K562 (cell line): ENCODE results near the gene CD19. TPM values are rescaled to one million over a fixed set of nuclear protein-coding genes. Genes with fewer than 3 reads are reported as not detected.

Experiments used
- C11orf30 ChIP-seq: fragments of 450-650 bp; IDR thresholded peaks from 2 replicates; pipeline ENCODE4 v1.6.1; 2016; ENCODE audit warnings: low read depth, mild to moderate bottlenecking
- EWSR1 ChIP-seq: fragments of 450-650 bp; IDR thresholded peaks from 2 replicates; pipeline ENCODE4 v1.6.1; 2018; ENCODE audit warnings: borderline replicate concordance, mild to moderate bottlenecking, low read depth, moderate library complexity; ENCODE audit not compliant: partially characterized antibody
- GABPB2 ChIP-seq: fragments of 250-450 bp; sonication (Bioruptor Pico); conservative IDR thresholded peaks from 2 replicates; pipeline ENCODE4 v1.5.1; 2021; ENCODE audit warnings: mild to moderate bottlenecking
- HMGXB4 ChIP-seq: sonication (generic); formaldehyde crosslinking; IDR thresholded peaks from 2 replicates; pipeline ENCODE4 v1.8.1; 2023; ENCODE audit warnings: mild to moderate bottlenecking, missing genetic modification reagents
- KLF1 ChIP-seq: fragments of 450-650 bp; IDR thresholded peaks from 2 replicates; pipeline ENCODE4 v1.6.1; 2016; ENCODE audit warnings: missing genetic modification characterization, missing compliant biosample characterization
- MAFG ChIP-seq: fragments of 450-650 bp; conservative IDR thresholded peaks from 2 replicates; pipeline ENCODE4 v1.6.1; 2016; ENCODE audit warnings: missing genetic modification characterization, missing compliant biosample characterization
- MXI1 ChIP-seq: IDR thresholded peaks from 2 replicates; pipeline ENCODE4 v1.6.1; 2011; ENCODE audit warnings: low read depth, mild to moderate bottlenecking, improper control_type of control experiment, low read length
- NFRKB ChIP-seq: fragments of 450-650 bp; IDR thresholded peaks from 2 replicates; pipeline ENCODE4 v1.6.1; 2016; ENCODE audit warnings: low read depth
- NKRF ChIP-seq: fragments of 450-650 bp; IDR thresholded peaks from 2 replicates; pipeline ENCODE4 v1.6.1; 2016; ENCODE audit warnings: borderline replicate concordance
- NRF1 ChIP-seq, 2 experiments: fragments of 450-650 bp; IDR thresholded peaks in 1 of 2; conservative IDR thresholded peaks in 1 of 2; 2 replicates each; pipeline ENCODE4 v1.6.1; 2014; ENCODE audit warnings: mild to moderate bottlenecking in 2 of 2
- POLR3A ChIP-seq: IDR thresholded peaks from 2 replicates; pipeline ENCODE4 v1.6.1; 2011; ENCODE audit warnings: borderline replicate concordance, mild to moderate bottlenecking, moderate library complexity; ENCODE audit not compliant: insufficient read length, insufficient read depth; ENCODE audit errors: extremely low read depth
- PRMT5 ChIP-seq: sonication (generic); formaldehyde crosslinking; IDR thresholded peaks from 2 replicates; pipeline ENCODE4 v1.5.0; 2020; ENCODE audit warnings: missing genetic modification reagents
- PTRF ChIP-seq: fragments of 450-650 bp; IDR thresholded peaks from 2 replicates; pipeline ENCODE4 v1.6.1; 2016; ENCODE audit warnings: mild to moderate bottlenecking, missing genetic modification characterization, missing compliant biosample characterization
- PYGO2 ChIP-seq: fragments of 450-650 bp; IDR thresholded peaks from 2 replicates; pipeline ENCODE4 v1.6.1; 2016; ENCODE audit warnings: mild to moderate bottlenecking, missing genetic modification characterization, moderate library complexity, missing compliant biosample characterization
- TRIM25 ChIP-seq: fragments of 450-650 bp; IDR thresholded peaks from 2 replicates; pipeline ENCODE4 v1.7.0; 2016; ENCODE audit warnings: borderline replicate concordance
- ZBTB9 ChIP-seq: fragments of 450-650 bp; formaldehyde crosslinking; IDR thresholded peaks from 2 replicates; pipeline ENCODE4 v1.4.0; 2020; ENCODE audit warnings: mild to moderate bottlenecking, moderate library complexity
- ZNF133 ChIP-seq: fragments of 250-450 bp; sonication (Bioruptor Pico); IDR thresholded peaks from 2 replicates; pipeline ENCODE4 v1.4.0; 2020; ENCODE audit warnings: mild to moderate bottlenecking
- ZNF274 ChIP-seq: IDR thresholded peaks from 2 replicates; pipeline ENCODE4 v1.6.1; 2011; ENCODE audit warnings: low read depth, mild to moderate bottlenecking, low read length, moderate library complexity, borderline replicate concordance
- ZNF324 ChIP-seq: fragments of 250-450 bp; sonication (Bioruptor Pico); IDR thresholded peaks from 2 replicates; pipeline ENCODE4 v1.4.0; 2020; ENCODE audit warnings: mild to moderate bottlenecking
- ZNF449 ChIP-seq: fragments of 250-450 bp; sonication (Bioruptor Pico); IDR thresholded peaks from 2 replicates; pipeline ENCODE4 v1.8.0; 2022; ENCODE audit warnings: moderate library complexity, mild to moderate bottlenecking, inconsistent platforms
- polyA plus RNA-seq, 8 experiments: library from polyadenylated mRNA; depleted of rRNA in 4 of 8; stranded (reverse) in 5 of 8; unstranded in 3 of 8; fragments of >200 nt; fragmentation: Nextera tagmentation in 2 of 8; fragmentation: Illumina TruSeq in 1 of 8; extraction: Ambion mirVana in 2 of 8; extraction: Trizol in 1 of 8; gene quantifications; 2 replicates each; pipeline versions ENCODE4 v1.2.1 to v1.2.3, GENCODE V29; 2011 to 2014; ENCODE audit warnings: inconsistent platforms in 1 of 8, missing spikeins in 1 of 8
- total RNA-seq, 7 experiments: library from RNA; depleted of rRNA in 6 of 7; stranded (reverse); fragments of >200 nt in 6 of 7; fragmentation: Illumina TruSeq in 2 of 7; extraction: Trizol in 2 of 7; gene quantifications; 2 replicates each; pipeline versions ENCODE4 v1.2.1 to v1.2.3, GENCODE V29; 2011 to 2021; ENCODE audit warnings: low replicate concordance in 1 of 7

The CD19 gene
- total and polyA plus RNA-seq, 9 of the 15 experiments (the other 6 are each of a cell fraction or from before 2014, with no cell fraction given), result 0.27 to 3.7 (median 2.0) TPM; not detected in 1

- TF ChIP-seq TRIM25, result no peak
- TF ChIP-seq KLF1 (tag), result no peak
- no peak for TF ChIP-seq HMGXB4 (CRISPR knock-in tag)
- peak; percentile 25 to 34; a peak in 2 of 4 replicates for TF ChIP-seq NRF1 (conservative IDR thresholded peaks at IDR 0.05 in 1 of 2, IDR thresholded peaks at IDR 0.05 in 1 of 2)
- 0 out of 2 replicates have a peak, but pooled peaks have one; percentile 29 for TF ChIP-seq ZNF449 (CRISPR knock-in tag)
- peak; percentile 91 for TF ChIP-seq MXI1
- peak; percentile 14; the same call in 1 of the 2 replicates for TF ChIP-seq PRMT5
- no peak for TF ChIP-seq PTRF (tag)
- peak; percentile 100 for TF ChIP-seq C11orf30
- TF ChIP-seq EWSR1, result no peak
- no peak for TF ChIP-seq PYGO2 (tag)
- no peak for TF ChIP-seq GABPB2 (CRISPR knock-in tag)
- no peak for TF ChIP-seq ZNF324
- TF ChIP-seq ZBTB9 (CRISPR knock-in tag), result no peak
- TF ChIP-seq MAFG, result no peak
- no peak for TF ChIP-seq ZNF133 (CRISPR knock-in tag)
- peak; percentile 99 for TF ChIP-seq NKRF
- no peak for TF ChIP-seq ZNF274
- TF ChIP-seq POLR3A, result no peak
- TF ChIP-seq NFRKB, result no peak; the same call in 1 of the 2 replicates
These were observed 42.8 kb downstream of the CD19 start, which contains the start of gene SPNS1 (continued) for GRCh38 chr16:28974437-28975157.
